Neural progenitor cell (in vitro differentiated cells): ENCODE measurements around the gene KCNH6.

ENCODE experiments used
- EZH2 ChIP-seq: fragments of 200-600 bp; sonication (generic); IDR thresholded peaks from 2 replicates; pipeline ENCODE4 v1.6.1; 2017; ENCODE audit warnings: antibody characterized with exemption, mild to moderate bottlenecking, moderate library complexity
- EZH2phosphoT487 ChIP-seq: fragments of 200-600 bp; sonication (generic); IDR thresholded peaks from 2 replicates; pipeline ENCODE4 v1.6.1; 2017; ENCODE audit warnings: antibody characterized with exemption
- TF ChIP-seq, protein P1 (sequence below): fragments of 200-600 bp; sonication (generic); IDR thresholded peaks from 2 replicates; pipeline ENCODE4 v1.5.1; 2017; ENCODE audit warnings: antibody characterized with exemption, mild to moderate bottlenecking

DNA sequence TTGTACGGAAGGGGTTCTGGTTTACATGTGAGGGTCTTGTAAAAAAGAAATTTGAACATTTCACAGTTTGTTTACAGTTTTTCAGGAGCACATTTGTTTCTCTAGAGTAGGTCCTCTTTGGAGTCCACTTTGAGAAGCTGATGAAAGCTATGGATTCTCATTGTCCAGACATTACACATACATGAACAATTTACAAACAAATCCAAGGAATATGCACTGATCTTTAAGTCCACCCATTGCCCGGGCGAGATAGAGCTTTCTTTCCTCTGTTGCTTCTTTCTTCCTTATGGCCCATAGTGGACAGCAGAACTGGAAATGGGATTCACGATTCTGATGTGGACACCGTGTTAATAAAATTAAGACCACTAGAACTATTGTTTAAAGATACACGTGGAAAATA, 29.1 kb downstream of the KCNH6 start:
- TF ChIP-seq EZH2phosphoT487 (no peak), EZH2 (no peak)
- TF ChIP-seq, protein P1, sequence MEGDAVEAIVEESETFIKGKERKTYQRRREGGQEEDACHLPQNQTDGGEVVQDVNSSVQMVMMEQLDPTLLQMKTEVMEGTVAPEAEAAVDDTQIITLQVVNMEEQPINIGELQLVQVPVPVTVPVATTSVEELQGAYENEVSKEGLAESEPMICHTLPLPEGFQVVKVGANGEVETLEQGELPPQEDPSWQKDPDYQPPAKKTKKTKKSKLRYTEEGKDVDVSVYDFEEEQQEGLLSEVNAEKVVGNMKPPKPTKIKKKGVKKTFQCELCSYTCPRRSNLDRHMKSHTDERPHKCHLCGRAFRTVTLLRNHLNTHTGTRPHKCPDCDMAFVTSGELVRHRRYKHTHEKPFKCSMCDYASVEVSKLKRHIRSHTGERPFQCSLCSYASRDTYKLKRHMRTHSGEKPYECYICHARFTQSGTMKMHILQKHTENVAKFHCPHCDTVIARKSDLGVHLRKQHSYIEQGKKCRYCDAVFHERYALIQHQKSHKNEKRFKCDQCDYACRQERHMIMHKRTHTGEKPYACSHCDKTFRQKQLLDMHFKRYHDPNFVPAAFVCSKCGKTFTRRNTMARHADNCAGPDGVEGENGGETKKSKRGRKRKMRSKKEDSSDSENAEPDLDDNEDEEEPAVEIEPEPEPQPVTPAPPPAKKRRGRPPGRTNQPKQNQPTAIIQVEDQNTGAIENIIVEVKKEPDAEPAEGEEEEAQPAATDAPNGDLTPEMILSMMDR: no peak
